ENCODE results near the gene TBL1X.

The TBL1X gene

GRCh38 chrX:9638871-9639270 is 174.0 kb downstream of the TBL1X start:
- DNase-seq: no peak

GRCh38 chrX:9642270-9642995 is 177.6 kb downstream of the TBL1X start:
- no peak for DNase-seq

GRCh38 chrX:9643807-9644206 is 178.9 kb downstream of the TBL1X start:
- no peak for DNase-seq

DNA sequence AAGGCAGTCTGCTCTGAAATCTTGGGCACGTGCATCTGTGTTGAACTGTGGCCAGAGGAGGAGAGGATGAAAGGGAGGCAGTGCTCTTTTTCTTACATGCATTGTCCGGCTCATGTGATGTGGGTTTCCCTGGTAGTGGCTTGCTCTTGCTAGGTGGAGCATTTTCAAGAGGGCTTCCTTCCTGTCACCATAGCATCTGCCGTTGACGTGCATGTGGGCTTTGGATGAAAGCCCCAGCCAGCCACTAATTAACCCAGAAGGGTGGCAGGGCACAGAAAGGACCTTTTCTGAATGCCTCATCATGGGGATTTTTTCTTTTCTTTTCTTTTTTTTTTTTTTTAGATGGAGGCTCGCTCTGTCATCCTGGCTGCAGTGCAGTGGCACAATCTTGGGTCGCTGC is 179.5 kb downstream of the TBL1X start:
- DNase-seq: no peak

DNA sequence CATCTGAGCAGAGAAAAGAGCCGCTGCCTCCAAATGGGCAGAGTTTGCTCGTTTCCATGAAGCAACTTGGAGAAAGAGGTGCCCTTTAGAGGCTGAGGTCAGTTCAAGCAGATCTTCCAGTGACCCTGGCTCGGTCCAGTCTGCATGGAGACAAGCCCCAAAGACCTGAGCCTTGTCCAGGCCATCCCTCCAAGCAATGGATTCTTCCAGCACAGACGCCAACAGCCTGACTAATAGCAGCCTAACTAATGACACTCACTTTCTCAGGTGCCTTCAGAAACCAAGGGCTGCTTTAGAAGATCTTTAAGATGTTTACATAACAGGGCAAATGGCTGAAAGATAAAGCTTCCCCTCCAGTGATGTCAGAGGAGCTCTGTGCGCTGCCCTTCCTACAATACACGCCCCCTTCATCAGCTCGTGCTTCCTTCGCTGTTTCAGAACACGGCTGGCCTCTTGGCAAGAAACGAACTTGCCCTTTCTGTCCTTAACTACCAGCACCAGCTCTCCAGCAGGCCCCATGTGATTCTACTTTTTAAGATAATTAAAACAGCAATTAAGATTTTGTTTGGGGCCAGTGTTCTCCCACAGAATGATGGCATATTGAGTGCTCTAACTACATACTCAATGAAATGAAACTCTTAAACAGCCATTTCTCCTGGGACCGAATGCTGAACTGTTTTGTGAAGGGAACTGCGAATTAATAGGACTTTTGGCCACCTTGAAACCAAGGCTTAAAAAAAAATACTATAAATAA is 181.8 kb downstream of the TBL1X start:
- no peak for DNase-seq

DNA sequence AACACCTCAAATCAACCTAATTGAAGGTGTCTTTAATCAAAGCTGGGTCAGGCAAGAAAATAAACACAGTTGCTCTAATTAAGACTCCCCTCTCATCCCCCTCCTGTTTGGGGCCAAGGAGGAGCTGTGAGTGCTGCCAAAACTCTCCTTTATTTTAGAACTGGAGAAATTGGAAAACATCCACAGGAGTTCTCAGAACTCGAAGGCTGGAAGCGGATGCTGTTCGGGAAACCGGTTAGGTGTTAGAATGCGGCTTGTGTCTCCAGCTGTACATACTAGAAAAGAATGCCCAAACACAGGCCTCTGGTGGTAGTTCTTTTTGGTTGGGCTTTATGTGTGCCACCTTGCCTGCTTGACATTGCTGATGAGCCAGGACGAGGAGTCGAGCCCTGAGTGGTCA is 182.6 kb downstream of the TBL1X start:
- DNase-seq: no peak

DNA sequence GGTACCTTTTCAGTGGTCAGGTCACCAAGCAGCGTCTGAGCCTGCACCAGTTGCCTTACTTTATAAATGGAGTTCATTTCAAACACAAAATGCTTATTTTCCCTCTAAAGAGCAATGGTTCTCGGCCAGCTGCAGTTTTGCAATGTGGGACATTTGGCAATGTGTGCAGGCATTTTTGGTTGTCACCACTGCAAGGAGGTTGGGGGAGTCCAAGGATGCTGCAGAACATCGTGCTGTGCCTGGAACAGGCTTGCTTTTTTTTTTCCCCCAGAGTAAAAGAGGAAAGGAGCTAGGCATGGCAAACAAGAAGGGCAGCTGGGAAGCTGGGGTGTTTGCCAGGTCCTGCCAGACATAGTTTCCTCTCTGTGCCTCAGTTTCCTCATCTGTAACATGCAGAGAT is 185.2 kb downstream of the TBL1X start:
- DNase-seq: no peak

GRCh38 chrX:9651737-9652136 is 186.9 kb downstream of the TBL1X start:
- DNase-seq: no peak

DNA sequence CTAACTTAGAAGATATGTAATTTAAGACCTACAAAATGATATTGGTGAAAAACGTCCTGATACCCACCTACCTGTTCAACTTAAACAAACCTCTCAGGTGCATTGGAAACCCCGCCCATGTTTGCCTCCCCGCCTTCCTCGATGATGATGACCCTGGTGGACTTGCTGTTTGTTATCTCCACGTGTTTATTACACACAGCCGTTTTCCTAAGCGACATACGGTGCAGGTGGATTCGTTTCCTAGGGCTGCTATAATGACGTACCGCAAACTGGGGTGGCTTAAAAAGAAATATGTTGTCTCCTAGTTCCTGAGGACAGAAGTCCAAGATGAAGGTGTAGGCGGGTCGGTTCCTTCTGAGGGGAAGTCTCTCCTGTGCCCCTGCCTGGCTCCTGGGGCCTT is 190.1 kb downstream of the TBL1X start:
- no peak for DNase-seq

DNA sequence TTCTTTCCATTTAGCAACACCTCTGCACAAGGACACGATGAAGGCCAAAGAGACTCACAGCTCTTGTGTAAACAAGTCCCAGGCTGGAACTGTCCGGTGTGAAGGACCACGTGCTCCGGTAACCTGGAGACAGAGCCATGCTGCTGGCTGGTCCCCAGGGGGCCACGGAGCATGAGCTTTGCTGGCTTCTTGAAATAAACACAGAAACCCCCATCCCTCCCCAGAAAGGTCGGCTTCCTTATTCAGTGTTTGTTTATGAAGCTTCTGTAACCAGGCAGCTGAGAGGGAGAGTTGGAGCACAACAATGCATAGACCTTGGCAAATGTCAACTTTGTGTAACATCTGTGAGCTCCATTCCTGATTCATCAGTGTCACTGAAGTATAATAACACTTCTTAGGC is 191.4 kb downstream of the TBL1X start:
- DNase-seq: no peak

GRCh38 chrX:9656871-9657270 is 192.0 kb downstream of the TBL1X start:
- DNase-seq: no peak

- no peak for DNase-seq
These were observed 192.9 kb downstream of the TBL1X start for GRCh38 chrX:9657590-9658256.

DNA sequence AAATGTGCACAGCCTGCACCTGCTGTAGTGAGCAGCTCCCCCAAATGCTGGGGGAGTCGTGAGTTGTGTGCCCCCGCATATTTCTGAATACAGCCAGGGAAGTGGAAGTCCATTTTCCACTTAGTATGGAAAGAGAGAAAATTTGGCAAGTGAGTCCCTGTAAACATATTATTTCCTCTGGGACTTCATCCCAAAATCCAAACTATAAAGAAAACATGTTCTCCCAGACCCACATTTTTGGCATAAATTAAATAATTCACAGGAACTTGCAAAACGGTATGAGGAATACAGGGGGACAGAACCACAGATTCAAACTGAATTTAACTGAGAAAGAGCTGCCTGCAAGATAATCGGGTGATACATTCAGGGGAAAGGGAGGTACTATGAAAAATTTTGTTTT is 193.6 kb downstream of the TBL1X start:
- no peak for DNase-seq

DNA sequence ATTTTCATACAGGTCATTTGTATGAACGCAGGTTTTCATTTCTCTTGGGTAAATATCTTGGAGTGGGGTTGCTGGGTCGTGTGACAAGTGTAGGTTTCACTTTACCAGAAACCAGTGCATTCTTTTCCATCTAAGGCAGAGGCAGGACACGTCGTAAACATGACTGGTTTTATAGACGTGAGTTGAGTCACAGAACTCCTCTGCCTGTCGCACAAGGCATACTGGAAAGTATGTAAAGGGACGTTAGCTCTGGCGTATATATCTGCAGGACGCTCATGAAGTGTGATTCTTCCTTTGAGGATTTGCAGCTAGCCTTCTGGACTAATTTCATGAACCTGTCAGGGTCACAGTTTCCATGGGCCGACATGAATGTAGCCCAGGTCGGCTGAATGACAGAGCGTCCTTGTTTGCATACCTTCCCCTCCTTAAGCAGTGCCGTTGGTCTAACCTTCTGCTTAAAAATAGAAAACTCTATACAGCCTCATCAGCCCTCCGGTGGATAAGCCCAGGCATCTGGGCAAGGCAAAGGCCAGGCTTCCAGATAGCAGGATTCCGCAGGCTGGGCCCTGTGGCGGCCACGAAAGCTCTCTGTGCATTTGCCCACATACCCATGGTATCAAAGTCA is 194.8 kb downstream of the TBL1X start:
- DNase-seq: no peak

- DNase-seq: no peak
These were observed 197.3 kb downstream of the TBL1X start for GRCh38 chrX:9662148-9662547.

GRCh38 chrX:9663216-9663615 is 198.4 kb downstream of the TBL1X start:
- DNase-seq: no peak

- DNase-seq: no peak
These were observed 199.4 kb downstream of the TBL1X start for GRCh38 chrX:9664224-9664623.

- no peak for DNase-seq
These were observed 200.3 kb downstream of the TBL1X start for GRCh38 chrX:9665113-9665512.

DNA sequence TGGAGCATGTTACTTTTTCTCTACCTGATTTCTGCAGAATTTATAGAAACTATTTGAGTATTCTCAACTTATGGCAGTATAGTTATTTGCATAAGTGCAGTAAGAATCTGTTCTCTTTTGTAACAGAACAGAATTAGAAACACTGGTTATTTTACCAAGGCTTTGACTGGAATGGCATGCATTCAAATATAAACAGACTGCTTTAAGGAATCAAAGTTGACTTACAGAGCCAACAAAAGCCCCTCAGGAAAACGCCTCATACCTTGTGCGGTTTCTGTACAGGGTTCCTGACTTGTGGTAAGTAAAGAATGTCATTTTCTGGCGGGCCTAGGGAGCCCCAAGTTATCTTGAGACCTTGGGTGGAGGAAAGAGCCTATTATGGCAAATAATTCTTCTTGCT is 203.7 kb downstream of the TBL1X start:
- no peak for DNase-seq

- no peak for DNase-seq
These were observed 205.4 kb downstream of the TBL1X start for GRCh38 chrX:9670136-9670814.

DNA sequence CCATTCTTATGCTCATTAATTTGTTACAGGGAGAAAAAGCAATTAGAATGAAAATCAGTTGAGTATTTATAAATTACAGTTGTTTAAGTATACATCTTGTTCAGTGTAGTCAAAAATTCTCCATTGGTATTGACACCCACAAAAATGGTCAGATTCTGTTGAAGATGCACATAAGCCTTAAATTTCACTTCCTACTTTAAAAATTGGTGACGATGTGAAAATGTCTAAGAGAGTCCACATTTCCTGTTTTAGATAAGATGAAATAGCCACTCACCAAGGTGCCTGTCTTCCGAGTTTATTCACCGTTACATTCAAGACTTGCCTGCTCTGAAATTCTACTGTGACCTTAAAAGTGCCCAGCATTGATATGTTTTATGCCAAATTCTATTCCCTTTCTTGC is 207.1 kb downstream of the TBL1X start:
- DNase-seq: no peak

GRCh38 chrX:9676306-9676705 is 211.4 kb downstream of the TBL1X start:
- no peak for DNase-seq

DNA sequence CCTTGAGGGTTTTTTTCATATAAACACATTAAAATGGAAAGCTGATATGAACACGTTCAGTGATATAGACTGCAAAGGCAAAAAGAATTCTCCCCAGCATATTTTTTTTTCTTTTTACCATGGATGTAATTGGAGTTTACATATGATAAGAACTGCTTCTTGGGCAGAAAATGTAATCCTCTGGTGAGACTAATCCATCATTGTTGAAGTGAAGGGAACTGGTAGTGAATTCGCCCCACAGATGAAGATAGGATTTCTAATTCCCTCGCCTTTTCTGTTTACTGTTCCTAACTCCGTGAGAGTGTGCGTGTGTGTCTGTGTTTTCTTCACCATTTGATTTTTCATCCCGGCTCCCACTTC is 211.9 kb downstream of the TBL1X start:
- no peak for DNase-seq

Data from hematopoietic multipotent progenitor cell treated with erythropoietin and hydrocortisone succinate and interleukin-3 and kit ligand, for 8 days (in vitro differentiated cells).